ENCODE data around the gene OR10D3. TPM values are rescaled to one million over a fixed set of nuclear protein-coding genes. Genes with fewer than 3 reads are reported as not detected.

The OR10D3 gene
- total and polyA plus RNA-seq, 7 experiments from 2014 or later = not detected

DNA sequence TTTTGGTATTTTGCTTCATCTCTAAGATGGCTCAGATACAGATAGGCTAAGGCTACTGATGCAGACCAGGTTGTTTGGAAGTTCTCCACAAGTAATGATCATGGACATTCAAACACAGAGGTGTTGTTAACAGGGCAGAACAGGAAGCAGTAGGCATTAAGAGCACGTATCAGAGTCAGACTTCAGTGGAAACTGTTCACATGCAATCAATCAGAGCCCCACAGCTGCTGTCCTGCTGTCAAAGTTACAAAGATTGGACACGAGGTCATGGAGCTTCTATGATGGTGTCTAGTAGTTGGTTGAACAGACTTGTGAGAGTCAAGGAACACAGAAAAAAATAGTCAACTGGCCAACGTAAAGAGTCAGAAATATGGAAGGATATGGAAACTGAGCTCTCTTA, 19.8 kb downstream of the OR10D3 start:
- Mint-ChIP-seq H3K4me1 (no peaks in the 10 kb centered on the region), H3K36me3 (no peaks in the 10 kb centered on the region), H3K27me3 (peaks cover 0 to 9% (median 4%) of the 10 kb centered on the region in 5 donors), H3K4me3 (no peak overlapping the region), H3K27ac (no peak overlapping the region), H3K9me3 (no peaks in the 10 kb centered on the region)
- ATAC-seq (no peak), DNase-seq (no peak)
- ChIA-PET CTCF (interaction anchor here (1.4 kb wide), 1 partner anchor 9 kb away, joined by 3 read pairs; no protein-coding TSS in a partner anchor), POLR2A (no interaction called here)
- intact Hi-C loops (cut with micrococcal nuclease) = no loop called here
- H3K27ac ChIP-seq (ENCODE audit: low read depth, low read length) = no peak overlapping the region
- H3K4me1 ChIP-seq (ENCODE audit: control insufficient read depth in 2 of 2, insufficient read depth in 2 of 2, low read length in 2 of 2) = no peaks in the 10 kb centered on the region
- no peaks in the 10 kb centered on the region for H3K27me3 ChIP-seq (ENCODE audit: control insufficient read depth in 2 of 2, insufficient read depth in 2 of 2, low read length in 2 of 2)
- H3K4me3 ChIP-seq (ENCODE audit: low read length) = no peak overlapping the region
- no peaks in the 10 kb centered on the region for H3K36me3 ChIP-seq (ENCODE audit: control insufficient read depth in 2 of 3, insufficient read depth in 3 of 3, low read length in 3 of 3)
- H3K9me3 ChIP-seq (ENCODE audit: control insufficient read depth in 2 of 3, low read length in 3 of 3) = no peaks in the 10 kb centered on the region

DNA sequence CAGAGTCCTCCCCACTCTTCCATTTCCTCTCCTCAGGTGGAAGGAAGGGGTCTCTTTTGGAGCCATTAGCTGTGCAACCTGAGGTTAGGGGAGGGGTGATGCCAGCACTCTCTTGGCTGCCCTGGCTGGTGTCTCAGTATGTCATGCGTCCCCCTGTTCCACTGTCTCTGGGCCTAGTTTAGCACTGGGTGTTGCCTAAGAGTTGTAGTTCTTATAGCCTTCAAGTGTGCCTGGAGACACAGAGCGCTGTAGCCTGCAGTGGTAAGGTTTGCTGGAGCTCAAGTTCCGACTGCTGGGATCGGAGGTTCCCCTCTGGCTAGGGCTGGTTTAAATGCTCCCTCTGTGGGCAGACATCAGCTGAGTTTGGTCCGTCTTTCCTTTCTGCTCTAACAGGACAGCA, 20.9 kb downstream of the OR10D3 start:
- CTCF ChIA-PET = interaction anchor here (1.4 kb wide), 1 partner anchor 10 kb away, joined by 3 read pairs; no protein-coding TSS in a partner anchor
- H3K9me3 ChIP-seq (ENCODE audit: control insufficient read depth in 2 of 3, low read length in 3 of 3) = no peaks in the 10 kb centered on the region
- peaks cover 0 to 9% (median 0%) of the 10 kb centered on the region in 5 donors for H3K27me3 Mint-ChIP-seq
- intact Hi-C loops (cut with micrococcal nuclease) = no loop called here
- POLR2A ChIA-PET = no interaction called here
- H3K36me3 Mint-ChIP-seq = no peaks in the 10 kb centered on the region
- H3K36me3 ChIP-seq (ENCODE audit: control insufficient read depth in 2 of 3, insufficient read depth in 3 of 3, low read length in 3 of 3) = no peaks in the 10 kb centered on the region
- DNase-seq (no peak), ATAC-seq (no peak)
- H3K27ac ChIP-seq (ENCODE audit: low read depth, low read length) = no peak overlapping the region
- H3K4me3 Mint-ChIP-seq = no peak overlapping the region
- H3K27ac Mint-ChIP-seq = no peak overlapping the region
- no peaks in the 10 kb centered on the region for H3K4me1 ChIP-seq (ENCODE audit: control insufficient read depth in 2 of 2, insufficient read depth in 2 of 2, low read length in 2 of 2)
- H3K4me1 Mint-ChIP-seq = no peaks in the 10 kb centered on the region
- no peak overlapping the region for H3K4me3 ChIP-seq (ENCODE audit: low read length)
- no peaks in the 10 kb centered on the region for H3K9me3 Mint-ChIP-seq
- H3K27me3 ChIP-seq (ENCODE audit: control insufficient read depth in 2 of 2, insufficient read depth in 2 of 2, low read length in 2 of 2) = no peaks in the 10 kb centered on the region

DNA sequence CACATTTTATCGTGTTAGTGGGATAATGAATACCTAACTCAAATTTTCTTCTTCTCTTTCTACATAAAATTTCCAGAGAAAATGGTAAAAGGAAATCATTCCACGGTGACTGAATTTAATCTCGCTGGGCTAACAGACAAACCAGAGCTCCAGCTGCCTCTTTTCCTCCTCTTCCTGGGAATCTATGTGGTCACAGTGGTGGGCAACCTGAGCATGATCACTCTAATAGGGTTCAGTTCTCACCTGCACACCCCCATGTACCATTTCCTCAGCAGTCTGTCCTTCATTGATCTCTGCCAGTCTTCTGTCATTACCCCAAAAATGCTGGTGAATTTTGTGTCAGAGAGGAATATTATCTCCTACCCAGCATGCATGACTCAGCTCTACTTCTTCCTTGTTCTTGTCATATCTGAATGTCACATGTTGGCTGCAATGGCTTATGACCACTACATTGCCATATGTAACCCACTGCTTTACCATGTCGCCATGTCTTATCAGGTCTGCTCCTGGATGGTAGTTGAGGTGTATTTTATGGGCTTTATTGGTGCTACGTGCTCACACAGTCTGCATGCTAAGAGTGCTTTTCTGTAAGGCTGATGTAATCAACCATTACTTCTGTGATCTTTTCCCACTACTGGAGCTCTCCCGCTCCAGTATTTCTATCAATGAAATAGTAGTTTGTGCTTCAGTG, 24.1 kb downstream of the OR10D3 start:
- ChIA-PET CTCF (no interaction called here), POLR2A (no interaction called here)
- Mint-ChIP-seq H3K4me3 (no peak overlapping the region), H3K27me3 (peaks cover 0 to 11% (median 3%) of the 10 kb centered on the region in 5 donors), H3K9me3 (no peaks in the 10 kb centered on the region), H3K36me3 (no peaks in the 10 kb centered on the region), H3K27ac (no peak overlapping the region), H3K4me1 (no peaks in the 10 kb centered on the region)
- Histone ChIP-seq H3K27ac (ENCODE audit: low read depth, low read length) (no peak overlapping the region), H3K9me3 (ENCODE audit: control insufficient read depth in 2 of 3, low read length in 3 of 3) (no peaks in the 10 kb centered on the region), H3K4me3 (ENCODE audit: low read length) (no peak overlapping the region), H3K27me3 (ENCODE audit: control insufficient read depth in 2 of 2, insufficient read depth in 2 of 2, low read length in 2 of 2) (no peaks in the 10 kb centered on the region), H3K4me1 (ENCODE audit: control insufficient read depth in 2 of 2, insufficient read depth in 2 of 2, low read length in 2 of 2) (no peaks in the 10 kb centered on the region), H3K36me3 (ENCODE audit: control insufficient read depth in 2 of 3, insufficient read depth in 3 of 3, low read length in 3 of 3) (no peaks in the 10 kb centered on the region)
- DNase-seq = no peak
- intact Hi-C loops (cut with micrococcal nuclease) = no loop called here
- peak; percentile 65 for ATAC-seq

DNA sequence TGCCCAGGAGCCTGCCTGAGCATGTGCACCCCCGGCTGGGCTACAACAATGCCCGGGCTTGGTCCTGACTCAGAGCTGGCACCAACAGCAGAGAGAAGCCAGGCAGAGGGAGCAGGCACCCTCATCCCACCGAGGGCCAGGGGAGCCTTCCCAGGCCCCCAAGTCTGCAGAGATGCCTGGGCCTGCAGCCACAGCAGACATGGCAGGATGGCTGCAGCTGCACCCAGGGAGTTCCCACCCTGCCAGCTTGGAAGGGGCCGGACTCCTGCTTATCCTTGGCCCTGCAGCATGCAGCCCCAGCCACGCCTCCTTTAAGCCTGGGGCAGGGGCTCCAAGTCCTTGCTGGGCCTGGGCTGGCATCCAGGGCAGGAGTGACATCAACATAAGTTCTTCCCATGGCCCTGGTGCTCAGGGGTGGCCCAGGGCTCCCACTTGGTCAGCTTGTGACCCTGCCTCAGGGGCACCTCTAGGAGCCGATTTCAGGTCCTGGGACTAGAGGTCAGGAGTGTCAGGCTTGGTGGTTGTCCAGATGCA, 26.7 kb downstream of the OR10D3 start:
- Mint-ChIP-seq H3K36me3 (no peaks in the 10 kb centered on the region), H3K27ac (no peak overlapping the region), H3K27me3 (peaks cover 0 to 22% (median 3%) of the 10 kb centered on the region in 5 donors), H3K4me1 (no peaks in the 10 kb centered on the region), H3K9me3 (no peaks in the 10 kb centered on the region), H3K4me3 (no peak overlapping the region)
- H3K4me1 ChIP-seq (ENCODE audit: control insufficient read depth in 2 of 2, insufficient read depth in 2 of 2, low read length in 2 of 2) = no peaks in the 10 kb centered on the region
- H3K27me3 ChIP-seq (ENCODE audit: control insufficient read depth in 2 of 2, insufficient read depth in 2 of 2, low read length in 2 of 2) = no peaks in the 10 kb centered on the region
- intact Hi-C loops (cut with micrococcal nuclease) = no loop called here
- POLR2A ChIA-PET = no interaction called here
- CTCF ChIA-PET = no interaction called here
- no peaks in the 10 kb centered on the region for H3K36me3 ChIP-seq (ENCODE audit: control insufficient read depth in 2 of 3, insufficient read depth in 3 of 3, low read length in 3 of 3)
- ATAC-seq = no peak
- H3K9me3 ChIP-seq (ENCODE audit: control insufficient read depth in 2 of 3, low read length in 3 of 3) = no peaks in the 10 kb centered on the region
- no peak overlapping the region for H3K27ac ChIP-seq (ENCODE audit: low read depth, low read length)
- no peak for DNase-seq
- H3K4me3 ChIP-seq (ENCODE audit: low read length) = no peak overlapping the region

DNA sequence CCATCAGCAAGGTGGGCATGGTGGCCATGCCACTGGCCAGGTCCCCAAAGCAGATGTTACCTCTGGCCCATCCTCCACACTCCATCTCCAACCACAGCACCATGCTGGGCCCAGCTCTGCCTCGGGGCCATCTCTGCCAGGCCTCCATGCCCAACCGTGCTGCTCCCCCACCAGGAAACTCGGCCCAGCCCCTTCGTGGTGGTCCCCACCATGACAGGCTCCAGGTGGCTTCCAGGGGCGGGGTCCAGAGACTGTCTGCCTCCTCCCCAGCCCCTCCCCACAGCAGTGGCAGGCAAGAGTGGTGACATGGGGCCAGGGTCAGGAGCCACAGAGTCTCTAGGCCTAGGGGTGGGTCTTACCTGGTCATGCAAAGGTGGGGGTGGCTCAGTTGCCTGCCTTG, 27.3 kb downstream of the OR10D3 start:
- ChIA-PET CTCF (no interaction called here), POLR2A (no interaction called here)
- H3K9me3 Mint-ChIP-seq = no peaks in the 10 kb centered on the region
- Histone ChIP-seq H3K4me1 (ENCODE audit: control insufficient read depth in 2 of 2, insufficient read depth in 2 of 2, low read length in 2 of 2) (no peaks in the 10 kb centered on the region), H3K4me3 (ENCODE audit: low read length) (no peak overlapping the region), H3K27me3 (ENCODE audit: control insufficient read depth in 2 of 2, insufficient read depth in 2 of 2, low read length in 2 of 2) (no peaks in the 10 kb centered on the region), H3K36me3 (ENCODE audit: control insufficient read depth in 2 of 3, insufficient read depth in 3 of 3, low read length in 3 of 3) (no peaks in the 10 kb centered on the region), H3K9me3 (ENCODE audit: control insufficient read depth in 2 of 3, low read length in 3 of 3) (no peaks in the 10 kb centered on the region), H3K27ac (ENCODE audit: low read depth, low read length) (no peak overlapping the region)
- H3K4me1 Mint-ChIP-seq = no peaks in the 10 kb centered on the region
- H3K36me3 Mint-ChIP-seq = no peaks in the 10 kb centered on the region
- H3K27ac Mint-ChIP-seq = no peak overlapping the region
- peaks cover 0 to 22% (median 3%) of the 10 kb centered on the region in 5 donors for H3K27me3 Mint-ChIP-seq
- H3K4me3 Mint-ChIP-seq = no peak overlapping the region
- intact Hi-C loops (cut with micrococcal nuclease) = no loop called here
- ATAC-seq = no peak
- no peak for DNase-seq

DNA sequence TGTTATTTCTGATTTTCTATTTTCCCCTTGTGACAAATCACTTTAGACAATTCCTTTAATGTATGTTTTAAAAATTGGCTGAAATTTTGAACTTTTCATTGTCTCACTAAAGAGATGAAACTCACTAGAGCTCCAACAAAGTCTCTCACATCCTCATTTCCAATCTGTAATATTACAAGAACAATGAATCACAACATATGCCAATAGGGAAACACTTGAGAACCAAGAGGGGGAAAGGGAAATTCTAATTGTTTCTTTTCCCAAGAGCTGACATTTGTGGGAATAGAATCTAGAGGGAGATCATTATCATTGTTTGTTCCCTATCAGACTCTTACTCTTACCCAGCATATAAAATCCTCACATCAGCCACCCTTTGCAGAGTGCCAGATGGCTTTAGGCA, 28.2 kb downstream of the OR10D3 start:
- Mint-ChIP-seq H3K9me3 (no peaks in the 10 kb centered on the region), H3K4me3 (no peak overlapping the region), H3K4me1 (no peaks in the 10 kb centered on the region), H3K27ac (no peak overlapping the region), H3K36me3 (no peaks in the 10 kb centered on the region), H3K27me3 (peaks cover 0 to 22% (median 3%) of the 10 kb centered on the region in 5 donors)
- no peaks in the 10 kb centered on the region for H3K4me1 ChIP-seq (ENCODE audit: control insufficient read depth in 2 of 2, insufficient read depth in 2 of 2, low read length in 2 of 2)
- DNase-seq = no peak
- ChIA-PET POLR2A (no interaction called here), CTCF (no interaction called here)
- ATAC-seq = no peak
- H3K27me3 ChIP-seq (ENCODE audit: control insufficient read depth in 2 of 2, insufficient read depth in 2 of 2, low read length in 2 of 2) = no peaks in the 10 kb centered on the region
- H3K9me3 ChIP-seq (ENCODE audit: control insufficient read depth in 2 of 3, low read length in 3 of 3) = no peaks in the 10 kb centered on the region
- intact Hi-C loops (cut with micrococcal nuclease) = no loop called here
- H3K36me3 ChIP-seq (ENCODE audit: control insufficient read depth in 2 of 3, insufficient read depth in 3 of 3, low read length in 3 of 3) = no peaks in the 10 kb centered on the region
- H3K4me3 ChIP-seq (ENCODE audit: low read length) = no peak overlapping the region
- H3K27ac ChIP-seq (ENCODE audit: low read depth, low read length) = no peak overlapping the region

DNA sequence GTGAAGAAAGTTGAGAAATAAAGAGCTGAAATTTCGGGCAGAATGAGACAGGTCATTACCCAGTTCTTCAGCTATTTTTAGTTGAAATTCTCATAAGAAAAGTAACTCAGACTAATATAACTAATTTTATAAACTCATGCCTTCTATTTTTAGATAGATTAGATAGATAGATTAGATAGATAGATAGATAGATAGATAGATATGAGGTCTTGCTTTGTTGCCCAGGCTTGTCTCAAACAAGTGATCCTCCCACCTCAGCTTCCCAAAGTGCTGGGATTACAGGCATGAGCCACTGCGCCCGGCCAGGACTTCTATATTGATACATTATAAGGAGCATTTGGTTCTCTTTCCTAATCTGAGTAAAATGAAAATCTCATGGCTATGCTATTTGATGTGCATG, 30.9 kb downstream of the OR10D3 start:
- H3K4me1 ChIP-seq (ENCODE audit: control insufficient read depth in 2 of 2, insufficient read depth in 2 of 2, low read length in 2 of 2) = no peaks in the 10 kb centered on the region
- intact Hi-C loops (cut with micrococcal nuclease) = no loop called here
- ChIA-PET POLR2A (no interaction called here), CTCF (no interaction called here)
- no peak overlapping the region for H3K4me3 Mint-ChIP-seq
- DNase-seq (no peak), ATAC-seq (no peak)
- no peak overlapping the region for H3K27ac ChIP-seq (ENCODE audit: low read depth, low read length)
- H3K27me3 Mint-ChIP-seq = peaks cover 0 to 22% (median 7%) of the 10 kb centered on the region in 5 donors
- no peaks in the 10 kb centered on the region for H3K4me1 Mint-ChIP-seq
- no peak overlapping the region for H3K27ac Mint-ChIP-seq
- no peak overlapping the region for H3K4me3 ChIP-seq (ENCODE audit: low read length)
- H3K36me3 ChIP-seq (ENCODE audit: control insufficient read depth in 2 of 3, insufficient read depth in 3 of 3, low read length in 3 of 3) = no peaks in the 10 kb centered on the region
- no peaks in the 10 kb centered on the region for H3K9me3 ChIP-seq (ENCODE audit: control insufficient read depth in 2 of 3, low read length in 3 of 3)
- H3K9me3 Mint-ChIP-seq = peaks cover 0 to 6% (median 0%) of the 10 kb centered on the region in 11 donors
- no peaks in the 10 kb centered on the region for H3K36me3 Mint-ChIP-seq
- H3K27me3 ChIP-seq (ENCODE audit: control insufficient read depth in 2 of 2, insufficient read depth in 2 of 2, low read length in 2 of 2) = no peaks in the 10 kb centered on the region

All from naive thymus-derived CD4-positive, alpha-beta T cell (primary cell).